ENCODE results near the gene ZBTB7B.
A peak's percentile ranks its signal among the peaks of the same experiment; 100 is the strongest.

The ZBTB7B gene

GRCh38 chr1:154973344-154974101 is 29.1 kb upstream of the ZBTB7B start (continued):
- peak; percentile 75; the same call in 1 of the 2 replicates for TF ChIP-seq ZNF2 (tag by site-specific recombination; IDR thresholded peaks at IDR 0.05)
- TF ChIP-seq ZNF132 (tag by site-specific recombination; IDR thresholded peaks at IDR 0.05; ENCODE audit: borderline replicate concordance): no peak
- TF ChIP-seq ZNF785 (tag by site-specific recombination; IDR thresholded peaks at IDR 0.05): no peak
- TF ChIP-seq ELK4 (IDR thresholded peaks at IDR 0.05; ENCODE audit: borderline replicate concordance, low read depth, low read length): no peak
- TF ChIP-seq ZEB2 (tag by site-specific recombination; IDR thresholded peaks at IDR 0.05): peak; percentile 10
- 0 out of 2 replicates have a peak, but pooled peaks have one; percentile 53 for TF ChIP-seq GLIS2 (tag by site-specific recombination; IDR thresholded peaks at IDR 0.05)
- TF ChIP-seq ZFP69B (tag by site-specific recombination; IDR thresholded peaks at IDR 0.05): peak; percentile 18; the same call in 1 of the 2 replicates
- no peak for TF ChIP-seq ZNF830 (tag by site-specific recombination; IDR thresholded peaks at IDR 0.05; ENCODE audit: low read depth)
- TF ChIP-seq ZNF610 (tag by site-specific recombination; IDR thresholded peaks at IDR 0.05; ENCODE audit: borderline replicate concordance): 0 out of 2 replicates have a peak, but pooled peaks have one; percentile 58
- no peak for TF ChIP-seq ZNF510 (tag by site-specific recombination; IDR thresholded peaks at IDR 0.05; ENCODE audit: insufficient replicate concordance)
- TF ChIP-seq ZNF362 (tag by site-specific recombination; IDR thresholded peaks at IDR 0.05): peak; percentile 87
- TF ChIP-seq ZNF341 (tag by site-specific recombination; IDR thresholded peaks at IDR 0.05; ENCODE audit: low read depth): 0 out of 2 replicates have a peak, but pooled peaks have one; percentile 8
- TF ChIP-seq ZNF621 (tag by site-specific recombination; IDR thresholded peaks at IDR 0.05): no peak
- TF ChIP-seq ZNF248 (tag by site-specific recombination; IDR thresholded peaks at IDR 0.05): no peak

GRCh38 chr1:154974102-154974807 is 28.3 kb upstream of the ZBTB7B start, which contains the start of gene CKS1B:
Gene CKS1B, plus strand, starts transcription at chr1:154974681. Its CDS starts 65 bp downstream, at chr1:154974746.
- Histone ChIP-seq H3K9me3 (ENCODE audit: control insufficient read depth, insufficient read depth, low read depth, low read length) (no peaks in the 10 kb centered on the region), H3K4me1 (ENCODE audit: control insufficient read depth, insufficient read depth, low read length) (peaks cover 12% of the 10 kb centered on the region), H3K27ac (ENCODE audit: extremely low read depth, low read depth, low read length) (peak within 1 kb of the TSS; percentile 76), H3K36me3 (ENCODE audit: control insufficient read depth in 2 of 2, insufficient read depth in 1 of 2, low read length in 2 of 2) (peaks cover 0 to 16% of the 10 kb centered on the region in 2 experiments; a peak in 2 of 3 replicates), H3K4me3 (ENCODE audit: low read depth, low read length) (peak within 1 kb of the TSS; percentile 68)
- CTCF ChIA-PET: interaction anchor here (0.8 to 2.7 kb wide), 9 partner anchors 9 to 86 kb away, joined by 3 to 16 read pairs (median 5); partner anchors contain the start of genes FLAD1 and PYGO2
- POLR2A ChIA-PET: interaction anchor here (0.7 to 6.0 kb wide), 15 partner anchors 9 to 111 kb away, joined by 3 to 69 read pairs (median 8); partner anchors contain the start of genes ADAM15, FLAD1, LENEP and PBXIP1
- TF ChIP-seq ZNF146 (tag by site-specific recombination; IDR thresholded peaks at IDR 0.05) (no peak), ZNF768 (tag by site-specific recombination; IDR thresholded peaks at IDR 0.05) (no peak), ZNF521 (tag by site-specific recombination; IDR thresholded peaks at IDR 0.05) (no peak), ZNF645 (tag by site-specific recombination; IDR thresholded peaks at IDR 0.05) (no peak), ZNF580 (tag by site-specific recombination; IDR thresholded peaks at IDR 0.05) (peak; percentile 99), ZNF391 (tag by site-specific recombination; IDR thresholded peaks at IDR 0.05; ENCODE audit: borderline replicate concordance, low read depth) (peak; percentile 17; the same call in 1 of the 2 replicates), GLIS1 (tag by site-specific recombination; IDR thresholded peaks at IDR 0.05) (0 out of 2 replicates have a peak, but pooled peaks have one; percentile 19), ZNF623 (tag by site-specific recombination; IDR thresholded peaks at IDR 0.05) (no peak), HIC1 (tag by site-specific recombination; IDR thresholded peaks at IDR 0.05) (no peak), ZNF747 (tag by site-specific recombination; IDR thresholded peaks at IDR 0.05) (no peak), WT1 (tag by site-specific recombination; IDR thresholded peaks at IDR 0.05) (no peak), ZNF596 (tag by site-specific recombination; IDR thresholded peaks at IDR 0.05) (no peak), ATF2 (tag by site-specific recombination; IDR thresholded peaks at IDR 0.05; ENCODE audit: low read depth) (no peak)

All from HEK293 (cell line).